Stimulated activated CD4-positive, alpha-beta T cell treated with anti-CD3 and anti-CD28 coated beads, TNF-alpha, amount 100 ng/mL, for 48 hours (primary cell): ENCODE data around the gene TRIM75.
A peak's percentile ranks its signal among the peaks of the same experiment; 100 is the strongest.
"Not testable (repeated sequence)": the region's sequence is repeated elsewhere in the genome, so short reads cannot be mapped to it uniquely, and the experiment has no call there.

ENCODE experiments used
- DNase-seq, 3 donors: peaks; one replicate each; pipeline ENCODE4 v3.0.0-alpha.2; 2020; ENCODE audit warnings: low read depth in 3 of 3

The TRIM75 gene

DNA sequence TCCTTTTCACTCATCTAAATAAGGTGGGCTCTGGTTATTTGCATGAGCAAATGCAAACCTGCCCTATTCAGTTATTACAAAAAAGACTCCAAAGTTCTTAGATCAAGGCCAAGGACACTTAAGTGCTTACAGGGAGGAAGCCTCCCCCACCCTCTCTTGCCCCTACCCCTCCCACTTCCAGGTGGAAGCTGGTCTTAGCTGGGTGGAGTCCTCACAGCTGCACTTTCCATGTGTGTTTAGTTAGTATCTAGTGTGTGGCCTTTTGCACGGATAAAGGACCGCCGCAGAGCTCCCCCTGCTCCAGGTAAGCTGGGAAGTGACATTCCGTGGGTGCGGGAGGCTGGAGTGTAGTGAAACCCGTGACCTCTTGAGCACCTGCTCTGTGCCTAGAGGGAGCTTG is at the start of gene TRIM75:
Gene TRIM75, plus strand, starts transcription at position 222 of the 400 bp plus-strand sequence. CDS start 5,282 bp downstream, outside the sequence.
- no peak for DNase-seq

DNA sequence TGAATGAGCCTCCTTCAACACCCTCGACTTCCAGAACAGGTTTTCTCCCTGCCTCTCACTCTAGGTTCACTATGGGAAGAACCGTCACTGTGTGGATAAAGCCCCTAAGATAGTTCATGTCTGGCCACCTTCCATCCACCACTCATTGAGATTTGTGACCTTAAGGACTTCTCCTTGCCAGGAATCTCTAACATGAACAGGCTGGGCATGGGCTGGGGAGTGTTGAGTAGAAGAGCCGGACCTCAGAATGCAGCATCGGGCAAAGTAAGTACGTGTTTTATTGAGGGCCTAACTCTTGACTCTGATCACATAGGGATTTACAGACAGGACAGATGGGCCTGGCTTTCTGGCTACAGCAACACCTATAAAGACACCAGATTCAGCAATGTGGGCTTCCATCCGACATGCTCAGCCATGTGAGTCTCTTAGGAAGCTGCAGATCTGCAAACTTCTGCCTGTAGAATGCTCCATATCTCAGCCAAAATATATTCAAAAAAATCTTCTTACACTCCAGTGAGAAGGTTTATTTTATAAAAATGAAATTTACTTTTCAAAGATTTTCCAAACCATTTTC is 48.2 kb upstream of the TRIM75 start:
- no peak for DNase-seq

DNA sequence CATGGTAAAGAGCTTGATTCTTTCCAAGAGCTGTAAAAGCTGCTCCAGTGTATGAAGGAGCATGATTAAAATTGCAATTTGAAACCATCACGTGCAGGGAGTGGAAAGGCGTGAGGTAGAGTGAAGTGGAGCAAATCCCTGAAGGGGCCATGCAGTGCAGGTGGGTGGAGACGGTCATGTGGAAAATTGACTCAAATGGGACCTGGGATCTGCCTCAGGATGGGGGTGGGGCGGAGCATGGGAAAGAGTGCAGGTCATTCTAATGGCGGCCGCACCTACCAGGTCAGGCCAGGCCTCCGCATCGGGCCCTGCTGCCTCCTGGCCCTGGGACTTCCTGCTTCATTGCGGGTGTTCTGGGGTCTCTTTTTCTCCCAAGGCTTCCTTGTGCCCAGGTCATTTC is 47.2 kb upstream of the TRIM75 start:
- DNase-seq: no peak

DNA sequence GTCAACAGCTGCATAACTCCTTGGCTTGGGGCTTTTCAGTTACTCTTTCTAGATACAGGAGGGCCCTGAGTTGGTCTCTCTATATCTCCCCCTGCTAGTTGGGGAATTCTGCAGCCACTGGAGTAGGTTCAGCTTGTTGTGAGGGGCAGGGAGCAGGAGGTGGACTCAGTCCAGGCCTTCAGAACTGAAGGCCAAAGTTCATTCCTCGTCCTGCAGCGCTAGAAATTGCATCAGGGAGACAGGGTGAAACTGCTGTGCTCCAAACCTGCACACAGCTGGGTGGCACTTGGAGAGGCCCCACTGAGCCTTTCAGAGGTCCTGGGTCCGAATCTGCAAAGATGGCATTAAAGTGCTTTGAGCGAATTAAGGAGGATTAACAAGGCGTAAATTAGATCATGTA is 46.8 kb upstream of the TRIM75 start:
- no peak for DNase-seq

DNA sequence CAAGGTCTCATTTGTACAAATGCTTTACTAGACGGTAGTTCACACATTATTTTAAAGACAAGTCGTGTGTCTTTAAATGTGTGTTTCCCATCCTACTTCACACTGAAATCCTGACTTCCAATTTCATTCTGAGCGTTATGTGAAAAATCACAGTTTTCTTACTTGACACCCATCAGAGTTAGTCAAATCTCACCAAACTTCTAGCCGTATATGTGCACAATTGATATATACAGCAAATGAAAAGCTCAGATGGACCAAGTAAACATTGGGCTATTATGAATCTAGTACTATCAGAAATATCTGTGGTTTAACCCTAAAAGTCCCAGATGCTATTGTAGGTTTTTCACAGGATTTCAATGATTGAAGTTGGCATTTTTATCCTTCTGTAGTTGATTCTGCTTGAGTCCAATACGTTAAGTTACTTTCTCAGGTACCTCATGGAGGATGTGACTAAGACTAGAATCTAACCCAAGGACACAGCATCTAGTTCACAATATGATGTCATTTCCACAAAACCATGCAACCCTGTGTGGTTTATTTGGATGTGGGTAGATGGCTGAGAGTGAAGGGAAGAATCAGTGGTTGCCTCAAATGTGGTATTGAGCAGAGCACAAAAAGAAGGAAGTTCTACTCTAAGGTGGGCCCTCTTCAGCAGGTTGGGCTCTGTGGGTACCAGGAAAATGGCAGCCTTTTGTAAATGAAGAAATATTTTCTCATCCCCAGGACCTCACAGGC is 44.0 kb upstream of the TRIM75 start:
- DNase-seq: peak in 1 of 3 donors; percentile 4

DNA sequence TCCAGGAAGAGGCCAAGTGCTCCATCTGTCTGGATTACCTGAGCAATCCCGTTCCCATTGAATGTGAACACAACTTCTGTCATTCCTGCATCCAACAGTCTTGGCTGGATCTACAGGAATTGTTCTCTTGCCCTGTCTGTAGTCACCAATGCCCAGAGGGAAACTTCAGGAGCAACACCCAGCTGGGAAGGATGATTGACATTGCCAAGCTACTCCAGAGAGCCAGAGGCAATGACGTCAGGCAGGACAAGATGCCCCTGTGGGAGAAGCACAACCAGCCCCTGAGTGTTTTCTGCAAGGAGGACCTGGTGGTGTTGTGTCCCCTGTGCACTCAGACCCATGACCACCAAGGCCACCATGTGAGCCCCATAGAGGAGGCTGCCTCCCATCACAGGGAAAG is 43.2 kb upstream of the TRIM75 start:
- no peak for DNase-seq

DNA sequence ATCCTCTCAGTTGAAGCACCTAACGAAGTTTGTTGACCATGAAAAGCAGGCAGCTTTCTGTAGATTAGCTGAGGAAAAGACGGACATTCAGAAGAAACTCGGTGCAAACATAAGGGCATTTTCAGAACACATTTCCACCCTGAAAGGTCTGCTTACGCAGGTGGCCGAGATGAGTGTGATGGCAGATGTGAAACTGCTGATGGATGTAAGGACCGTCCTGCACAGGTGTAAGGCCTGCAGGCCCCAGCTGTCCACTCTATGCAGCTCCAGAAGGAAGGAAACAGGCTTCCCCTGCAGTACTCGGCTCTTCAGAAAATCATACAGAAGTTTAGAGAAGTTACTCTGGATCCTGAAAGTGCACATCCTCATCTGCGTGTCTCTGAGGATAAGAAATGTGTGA is 42.7 kb upstream of the TRIM75 start:
- DNase-seq: no peak

DNA sequence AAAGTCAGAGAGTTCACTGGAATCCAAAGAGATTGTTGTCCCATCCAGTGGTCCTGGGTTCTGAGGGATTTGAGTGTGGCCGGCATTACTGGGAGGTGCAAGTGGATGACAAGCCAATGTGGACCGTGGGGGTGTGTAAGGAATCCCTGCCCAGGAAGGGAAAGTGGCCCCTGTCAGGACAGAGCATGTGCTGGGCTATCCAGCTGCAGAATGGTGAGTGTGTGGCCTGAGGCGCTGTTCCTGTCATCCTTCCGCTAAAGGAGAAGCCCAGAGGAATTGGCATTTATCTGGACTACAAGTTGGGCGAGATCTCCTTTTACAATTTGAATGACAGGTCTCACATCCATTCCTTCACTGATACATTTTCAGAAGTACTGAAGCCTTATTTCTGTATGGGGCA is 42.3 kb upstream of the TRIM75 start:
- DNase-seq: no peak

DNA sequence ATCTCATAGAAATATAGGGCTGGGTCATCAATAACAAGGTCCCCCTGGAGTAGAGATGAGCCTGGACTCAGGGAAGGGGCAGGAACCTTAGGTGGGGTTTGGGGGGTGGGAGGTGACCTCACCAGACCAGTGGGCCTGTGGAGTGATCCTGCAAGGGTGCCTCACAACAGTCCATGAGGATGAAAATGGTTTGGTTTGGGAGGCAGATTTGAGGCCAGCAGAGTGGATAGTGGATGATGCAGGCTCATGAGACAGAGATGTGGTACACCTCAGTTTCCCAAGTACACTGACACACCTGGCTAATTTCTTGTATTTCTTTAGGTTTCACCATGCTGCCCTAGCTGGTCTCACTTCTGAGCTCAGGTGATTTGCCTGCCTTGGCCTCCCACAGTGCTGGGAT is 40.0 kb upstream of the TRIM75 start:
- no peak for DNase-seq

DNA sequence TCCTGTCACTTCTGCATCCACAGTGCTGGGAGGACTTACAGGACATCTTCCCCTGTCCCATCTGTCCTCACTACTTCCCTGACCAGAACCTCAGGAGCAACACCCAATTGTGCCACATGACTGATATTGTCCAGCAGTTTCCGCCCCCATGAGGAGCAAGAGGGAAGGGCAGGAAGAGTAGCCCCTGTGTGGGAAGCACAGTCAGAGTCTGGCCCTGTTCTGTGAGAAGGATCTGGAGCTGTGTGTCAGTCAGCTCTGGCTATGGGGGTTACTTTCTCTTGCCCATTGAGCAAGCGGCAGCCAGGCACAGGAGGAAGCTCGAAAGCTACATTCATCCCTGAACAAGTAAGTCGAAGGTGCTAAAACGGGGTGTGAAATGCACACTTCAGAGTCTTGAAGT is 36.7 kb upstream of the TRIM75 start:
- DNase-seq: no peak

DNA sequence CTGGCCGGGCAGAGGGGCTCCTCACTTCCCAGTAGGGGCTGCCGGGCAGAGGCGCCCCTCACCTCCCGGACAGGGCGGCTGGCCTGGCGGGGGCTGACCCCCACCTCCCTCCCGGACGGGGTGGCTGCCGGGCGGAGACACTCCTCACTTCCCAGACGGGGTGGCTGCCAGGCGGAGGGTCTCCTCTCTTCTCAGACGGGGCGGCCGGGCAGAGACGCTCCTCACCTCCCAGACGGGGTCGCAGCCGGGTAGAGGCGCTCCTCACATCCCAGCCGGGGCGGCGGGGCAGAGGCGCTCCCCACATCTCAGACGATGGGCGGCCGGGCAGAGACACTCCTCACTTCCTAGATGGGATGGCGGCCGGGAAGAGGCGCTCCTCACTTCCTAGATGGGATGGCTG is 33.7 kb upstream of the TRIM75 start:
- DNase-seq: not testable (repeated sequence)

DNA sequence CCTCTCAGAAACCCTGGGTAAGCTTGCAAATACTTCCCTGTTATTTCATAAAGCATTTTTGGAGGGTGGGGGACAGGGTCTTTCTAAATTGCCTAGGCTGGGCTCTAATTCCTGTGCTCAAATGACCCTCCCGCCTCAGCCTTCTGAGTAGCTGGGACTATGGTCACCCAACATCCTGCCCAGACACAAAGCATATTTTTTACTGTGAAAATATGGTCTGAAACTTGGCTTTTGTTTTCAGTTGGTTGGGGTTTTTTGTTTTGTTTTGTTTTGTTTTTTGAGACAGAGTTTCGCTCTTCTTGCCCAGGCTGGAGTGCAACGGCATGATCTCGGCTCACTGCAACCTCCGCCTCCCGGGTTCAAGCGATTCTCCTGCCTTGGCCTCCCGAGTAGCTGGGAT is 27.9 kb upstream of the TRIM75 start:
- DNase-seq: not testable (repeated sequence)

DNA sequence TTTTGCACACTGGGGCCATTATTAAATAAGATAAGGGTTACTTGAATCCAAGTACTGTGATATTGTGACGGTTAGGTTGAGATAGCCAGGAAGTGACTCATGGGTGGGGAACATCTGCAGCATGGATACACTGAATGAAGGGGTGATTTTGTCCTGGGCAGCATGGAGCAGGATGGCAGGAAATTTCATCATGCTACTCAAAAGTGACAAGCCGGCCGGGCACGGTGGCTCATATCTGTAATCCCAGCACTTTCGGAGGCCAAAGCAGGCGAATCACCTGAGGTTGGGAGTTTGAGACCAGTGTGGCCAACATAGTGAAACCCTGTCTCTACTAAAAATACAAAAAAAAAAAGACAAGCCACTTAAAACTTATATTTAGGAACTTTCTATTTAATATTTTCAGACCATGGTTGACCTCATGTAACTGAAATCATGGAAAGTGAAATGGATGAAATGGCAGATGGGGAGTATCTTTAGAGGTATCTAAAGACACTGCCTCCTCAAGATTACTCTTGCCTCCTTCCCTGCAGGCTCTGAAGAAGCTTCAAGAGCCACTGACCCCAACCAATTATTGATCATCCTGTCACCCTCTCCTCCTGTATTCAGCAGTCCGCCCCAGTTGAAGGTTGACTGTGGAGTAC is 25.8 kb upstream of the TRIM75 start:
- no peak for DNase-seq

DNA sequence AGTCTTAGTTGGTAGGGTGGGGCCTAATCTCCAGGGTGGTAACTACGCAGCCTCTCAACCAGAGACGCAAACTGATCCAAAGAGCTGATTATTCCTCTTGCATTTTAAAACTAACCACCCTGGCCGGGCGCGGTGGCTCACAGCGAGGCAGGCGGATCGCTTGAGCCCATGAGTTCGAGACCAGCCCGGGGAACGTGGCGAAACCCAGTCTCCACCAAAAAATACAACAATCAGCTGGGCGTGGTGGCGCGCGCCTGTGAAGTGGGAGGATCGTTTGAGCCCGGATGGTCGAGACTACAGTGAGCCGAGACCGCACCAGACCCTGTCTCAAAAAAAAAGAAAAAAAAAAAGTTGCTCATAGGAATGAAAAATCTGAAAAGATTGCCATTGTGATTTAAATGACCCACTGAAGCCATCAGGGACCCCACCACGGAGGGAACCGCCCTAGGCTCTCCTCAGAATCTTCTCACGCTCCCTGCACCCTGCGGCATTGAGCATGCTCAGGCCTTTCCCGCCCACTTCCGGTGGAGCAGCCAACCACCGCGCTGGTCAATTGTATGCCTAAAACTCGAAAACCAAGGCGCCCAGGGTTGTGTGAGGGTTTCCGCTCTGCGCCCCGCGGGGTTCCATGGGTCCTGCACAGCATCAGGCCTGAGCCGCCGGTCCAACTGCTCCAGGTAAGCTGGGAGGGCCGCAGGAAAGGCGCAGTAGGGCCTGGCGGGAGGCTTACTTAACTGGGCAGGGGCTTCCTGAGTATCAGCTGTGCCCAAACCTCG is 22.0 kb upstream of the TRIM75 start, which contains the start of gene TRIM60:
Gene TRIM60, plus strand, starts transcription at position 564 of the 776 bp plus-strand sequence. CDS start 8,074 bp downstream, outside the sequence.
- no peak for DNase-seq

DNA sequence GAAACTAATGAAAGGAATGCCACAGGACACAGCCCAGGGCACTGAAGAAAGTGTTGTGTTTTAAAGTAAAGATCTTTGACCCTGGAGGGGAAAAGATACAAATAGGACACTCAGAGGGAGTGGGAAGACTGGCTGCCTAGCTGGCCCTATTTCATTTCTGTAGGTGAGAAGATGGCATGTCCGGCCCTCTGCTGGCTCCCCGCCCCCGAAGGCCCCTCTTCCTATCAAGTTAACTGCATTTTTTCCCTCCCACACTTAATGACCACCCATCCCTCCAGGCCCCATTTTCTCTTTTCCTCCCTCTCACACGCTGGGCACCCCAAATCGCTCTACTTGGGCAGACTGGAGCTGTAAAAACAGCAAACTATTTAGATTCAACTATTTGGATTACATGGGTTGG is 5.5 kb upstream of the TRIM75 start:
- no peak for DNase-seq

DNA sequence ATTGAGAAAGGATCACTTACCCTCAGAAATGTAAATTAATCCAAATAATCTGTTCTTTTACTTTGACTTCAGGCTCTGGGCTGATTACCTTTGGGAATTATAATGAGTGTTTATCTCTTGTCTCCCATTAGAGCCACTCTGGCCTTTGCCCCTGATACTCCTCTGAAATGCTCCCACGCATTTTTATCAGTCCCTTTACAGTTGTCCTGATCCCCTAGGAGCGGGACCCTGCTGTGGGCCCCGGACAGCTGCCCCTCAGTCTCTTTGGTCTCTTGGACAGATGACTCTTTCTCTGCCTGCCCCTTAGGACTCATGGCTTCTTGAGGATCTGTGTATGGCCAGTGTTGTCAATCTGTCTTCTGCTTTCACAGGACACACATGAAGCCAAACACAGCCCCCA is 1.0 kb upstream of the TRIM75 start:
- DNase-seq: no peak

DNA sequence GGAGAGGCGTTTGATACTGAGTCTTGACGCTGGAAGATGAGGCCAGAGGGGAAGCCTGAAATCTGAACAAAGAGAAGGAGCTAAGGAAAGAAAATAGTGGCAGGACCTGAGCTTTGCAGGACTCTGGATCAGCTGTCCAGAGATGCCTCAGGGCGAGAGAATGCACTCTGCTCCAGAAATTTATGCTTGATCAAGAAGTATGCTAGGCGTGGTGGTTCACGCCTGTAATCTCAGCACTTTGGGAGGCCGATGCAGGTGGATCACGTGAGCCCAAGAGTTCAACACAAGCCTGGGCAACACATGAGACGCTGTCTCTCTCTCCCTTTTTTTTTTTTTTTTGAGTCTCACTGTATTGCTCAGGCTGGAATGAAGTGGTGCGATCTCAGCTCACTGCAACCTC is 1.9 kb downstream of the TRIM75 start:
- no peak for DNase-seq

DNA sequence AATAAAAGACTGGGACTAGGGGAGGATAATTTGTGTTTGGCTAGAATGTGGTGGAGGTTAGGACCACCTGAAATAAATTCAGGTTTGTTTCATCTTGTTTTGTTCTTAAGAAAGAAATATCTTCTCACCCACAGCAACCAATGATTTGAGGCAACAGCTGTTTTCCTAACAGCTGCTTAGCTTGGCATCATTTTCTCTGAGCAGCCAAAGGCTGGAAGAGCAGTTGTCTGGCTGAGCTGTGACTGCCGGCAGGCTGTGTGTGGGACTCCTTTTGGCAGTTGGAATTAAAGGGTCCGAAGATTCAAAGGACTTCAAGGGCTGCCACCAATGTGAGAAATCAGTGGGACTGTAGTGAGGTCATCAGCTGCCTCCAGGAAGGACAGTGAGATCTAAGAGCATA is 5.0 kb downstream of the TRIM75 start:
- DNase-seq: no peak

DNA sequence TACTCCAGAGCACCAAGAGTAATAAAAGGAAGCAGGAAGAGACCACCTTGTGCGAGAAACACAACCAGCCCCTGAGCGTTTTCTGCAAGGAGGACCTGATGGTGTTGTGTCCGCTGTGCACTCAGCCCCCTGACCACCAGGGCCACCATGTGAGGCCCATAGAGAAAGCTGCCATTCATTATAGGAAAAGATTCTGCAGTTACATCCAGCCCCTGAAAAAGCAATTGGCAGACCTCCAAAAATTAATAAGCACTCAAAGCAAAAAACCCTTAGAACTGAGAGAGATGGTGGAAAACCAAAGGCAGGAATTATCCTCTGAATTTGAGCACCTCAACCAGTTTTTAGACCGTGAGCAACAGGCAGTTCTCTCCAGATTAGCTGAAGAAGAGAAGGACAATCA is 5.7 kb downstream of the TRIM75 start:
- no peak for DNase-seq

DNA sequence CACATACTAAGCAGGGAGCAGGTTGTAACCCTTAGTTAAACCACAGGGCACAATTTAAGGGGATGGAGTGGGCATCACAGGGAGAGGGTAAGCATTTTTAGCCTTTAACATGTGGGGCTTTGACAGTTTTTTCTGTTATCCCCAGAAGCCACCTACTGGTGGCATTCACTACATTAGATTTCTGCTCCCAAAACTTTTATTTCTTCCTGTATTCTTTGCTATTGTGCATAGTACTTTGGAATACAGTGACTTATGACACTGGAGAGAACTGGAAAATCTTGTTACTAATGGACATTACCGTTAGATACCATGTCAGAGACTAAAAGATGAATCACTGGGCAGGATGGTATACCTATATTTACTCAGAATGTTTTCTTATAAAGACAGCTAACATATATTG is 7.3 kb downstream of the TRIM75 start:
- DNase-seq: no peak

DNA sequence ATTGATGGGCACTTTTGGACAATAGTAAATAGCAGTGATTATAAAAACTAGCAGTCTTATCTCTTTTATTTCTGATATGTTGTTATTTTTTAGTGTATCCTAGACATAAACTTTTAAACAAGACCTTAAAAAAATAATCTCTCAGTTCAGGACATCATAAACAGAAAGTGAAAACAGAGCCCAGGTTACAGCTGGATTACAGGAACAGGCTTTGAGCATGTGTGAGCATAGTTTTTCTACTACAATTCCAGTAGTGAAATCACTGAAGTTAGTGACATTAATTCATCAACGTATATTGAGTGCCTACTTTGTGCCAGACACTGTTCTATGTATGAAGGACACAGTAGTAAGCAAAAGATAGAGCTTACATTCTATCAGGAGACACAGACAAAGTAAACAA is 16.9 kb downstream of the TRIM75 start:
- no peak for DNase-seq

DNA sequence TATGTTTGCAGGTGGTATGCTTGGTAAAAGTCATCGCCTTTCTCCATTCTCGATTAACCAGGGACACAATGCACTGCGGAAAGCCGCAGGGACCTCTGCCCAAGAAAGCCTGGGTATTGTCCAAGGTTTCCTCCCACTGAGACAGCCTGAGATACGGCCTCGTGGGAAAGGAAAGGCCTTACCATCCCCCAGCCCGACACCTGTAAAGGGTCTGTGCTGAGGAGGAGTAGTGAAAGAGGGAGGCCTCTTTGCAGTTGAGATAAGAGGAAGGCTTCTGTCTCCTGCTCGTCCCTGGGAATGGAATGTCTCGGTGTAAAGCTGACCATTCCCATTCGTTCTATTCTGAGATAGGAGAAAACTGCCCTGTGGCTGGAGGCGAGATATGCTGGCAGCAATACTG is 19.7 kb downstream of the TRIM75 start:
- not testable (repeated sequence) for DNase-seq
